Measurements from ENCODE around the gene ZNF423.

The ZNF423 gene

DNA sequence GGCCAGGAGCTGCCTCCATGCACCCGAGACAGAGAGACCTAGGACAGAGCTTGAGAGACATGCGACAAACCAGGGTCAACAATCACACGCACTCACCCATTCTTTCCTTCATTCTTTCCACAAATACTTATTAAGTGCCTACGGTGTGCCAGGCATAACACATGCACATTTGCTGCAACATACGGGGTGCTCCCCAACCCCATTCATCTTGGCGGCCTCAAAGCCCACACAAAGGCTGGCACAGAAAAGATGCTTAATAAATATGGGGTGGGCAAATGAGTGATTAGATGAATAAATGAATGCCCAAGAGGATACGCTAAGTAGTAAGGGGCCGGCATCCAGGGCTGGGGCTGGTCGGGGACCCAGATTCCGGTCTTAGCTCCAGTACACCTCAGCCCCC, 117.9 kb downstream of the ZNF423 start:
- H3K27ac ChIP-seq, result no peak overlapping the region
- TF ChIP-seq, protein P1, sequence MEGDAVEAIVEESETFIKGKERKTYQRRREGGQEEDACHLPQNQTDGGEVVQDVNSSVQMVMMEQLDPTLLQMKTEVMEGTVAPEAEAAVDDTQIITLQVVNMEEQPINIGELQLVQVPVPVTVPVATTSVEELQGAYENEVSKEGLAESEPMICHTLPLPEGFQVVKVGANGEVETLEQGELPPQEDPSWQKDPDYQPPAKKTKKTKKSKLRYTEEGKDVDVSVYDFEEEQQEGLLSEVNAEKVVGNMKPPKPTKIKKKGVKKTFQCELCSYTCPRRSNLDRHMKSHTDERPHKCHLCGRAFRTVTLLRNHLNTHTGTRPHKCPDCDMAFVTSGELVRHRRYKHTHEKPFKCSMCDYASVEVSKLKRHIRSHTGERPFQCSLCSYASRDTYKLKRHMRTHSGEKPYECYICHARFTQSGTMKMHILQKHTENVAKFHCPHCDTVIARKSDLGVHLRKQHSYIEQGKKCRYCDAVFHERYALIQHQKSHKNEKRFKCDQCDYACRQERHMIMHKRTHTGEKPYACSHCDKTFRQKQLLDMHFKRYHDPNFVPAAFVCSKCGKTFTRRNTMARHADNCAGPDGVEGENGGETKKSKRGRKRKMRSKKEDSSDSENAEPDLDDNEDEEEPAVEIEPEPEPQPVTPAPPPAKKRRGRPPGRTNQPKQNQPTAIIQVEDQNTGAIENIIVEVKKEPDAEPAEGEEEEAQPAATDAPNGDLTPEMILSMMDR (conservative IDR thresholded peaks at IDR 0.05), result no peak

GRCh38 chr16:49737541-49737940, 118.4 kb downstream of the ZNF423 start:
- TF ChIP-seq, protein P1 (conservative IDR thresholded peaks at IDR 0.05), result no peak
- no peak overlapping the region for H3K27ac ChIP-seq

DNA sequence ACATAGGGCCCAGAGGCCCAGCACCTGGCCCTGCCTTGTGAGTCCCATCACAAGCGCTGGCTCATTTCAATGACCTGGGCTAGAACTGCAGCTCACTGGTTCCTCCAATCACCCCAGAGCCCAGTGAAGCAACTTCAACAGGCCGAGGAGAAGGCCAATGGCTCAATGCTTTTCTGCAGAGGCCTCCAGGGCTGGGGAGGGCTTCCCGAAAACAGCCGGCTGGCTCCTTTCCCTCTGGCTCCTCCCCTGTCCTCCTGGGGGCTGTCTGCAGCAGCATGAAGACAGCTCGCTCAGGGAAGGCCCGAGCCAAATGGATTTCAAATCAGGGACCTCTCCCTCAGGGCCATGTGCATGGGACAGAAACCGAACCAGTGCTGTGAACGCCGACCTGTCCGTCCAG, 121.6 kb downstream of the ZNF423 start:
- TF ChIP-seq, protein P1 (conservative IDR thresholded peaks at IDR 0.05), result no peak
- H3K27ac ChIP-seq, result no peak overlapping the region

GRCh38 chr16:49733313-49734009, 122.5 kb downstream of the ZNF423 start:
- peak overlapping the region; percentile 13; the same call in 1 of the 2 replicates for H3K27ac ChIP-seq
- TF ChIP-seq, protein P1 (conservative IDR thresholded peaks at IDR 0.05), result no peak

- TF ChIP-seq, protein P1 (conservative IDR thresholded peaks at IDR 0.05), result no peak
- H3K27ac ChIP-seq, result no peak overlapping the region
These were observed 124.0 kb downstream of the ZNF423 start for GRCh38 chr16:49731911-49732310.

GRCh38 chr16:49730772-49731171, 125.1 kb downstream of the ZNF423 start:
- TF ChIP-seq, protein P1 (conservative IDR thresholded peaks at IDR 0.05), result no peak
- H3K27ac ChIP-seq, result no peak overlapping the region

DNA sequence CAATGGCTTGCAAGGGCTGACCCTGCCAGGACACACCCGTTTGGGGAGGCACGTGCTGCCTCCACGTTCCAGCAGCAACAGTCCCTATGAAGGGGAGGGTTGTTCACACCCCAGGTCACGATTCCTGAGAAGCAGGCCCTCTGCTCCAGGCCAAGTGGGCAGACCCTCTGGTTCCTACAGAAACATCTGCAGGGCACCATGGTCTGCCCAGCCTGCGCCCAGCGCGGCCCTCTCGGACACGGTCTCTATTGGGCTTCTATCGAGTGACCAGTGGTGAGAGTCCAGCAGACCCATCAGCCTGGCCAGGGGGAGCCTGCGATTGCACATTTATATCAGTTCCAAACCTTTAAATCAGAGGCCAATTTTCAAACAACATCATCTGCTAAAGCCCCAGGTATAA, 128.3 kb downstream of the ZNF423 start:
- TF ChIP-seq, protein P1 (conservative IDR thresholded peaks at IDR 0.05), result no peak
- H3K27ac ChIP-seq, result no peak overlapping the region

Data from VCaP (cell line).